GM12878 (cell line): Measurements from ENCODE around the gene LARGE1. TPM values are rescaled to one million over a fixed set of nuclear protein-coding genes. Genes with fewer than 3 reads are reported as not detected.

Source experiments
- ATAC-seq: fragments of 200-7000 bp; cut with Tn5 transposase; 3 replicates; pipeline ENCODE4 v1.9.1; 2020; ENCODE audit warnings: mild to moderate bottlenecking, moderate library complexity
- BruUV-seq: library from RNA; stranded (reverse); fragments of 400-500 nt; replicated peaks from 2 replicates; lab custom pipeline; 2021; lab: Mats Ljungman, UMichigan
- CTCF ChIA-PET: fragments of 300-600 bp; sonication (Branson Sonifier 250); formaldehyde crosslinking; extraction: SDS; loops from one replicate; lab custom pipeline; 2021; ENCODE audit warnings: inconsistent platforms; lab: Yijun Ruan, JAX
- POLR2A ChIA-PET: fragments of 350-600 bp; formaldehyde crosslinking; extraction: SDS; loops from one replicate; lab custom pipeline; 2021; ENCODE audit warnings: inconsistent platforms; lab: Charles Lee
- RAD21 ChIA-PET: fragments of 300-600 bp; sonication (Branson Sonifier 250); formaldehyde crosslinking; loops from one replicate; lab custom pipeline; 2023; ENCODE audit warnings: antibody characterized with exemption; ENCODE audit not compliant: unreplicated experiment; lab: Charles Lee
- SMC1A ChIA-PET: fragments of 300-600 bp; sonication (Branson Sonifier 250); formaldehyde crosslinking; loops from one replicate; lab custom pipeline; 2023; ENCODE audit not compliant: unreplicated experiment, uncharacterized antibody; lab: Charles Lee
- DNase-seq: peaks from one replicate; pipeline ENCODE4 v3.0.0-alpha.2; 2011; ENCODE audit warnings: low read depth, low spot score
- FAIRE-seq: peaks from 3 replicates; lab custom pipeline; 2011; peaks lifted over from hg19 to GRCh38; lab: Jason Lieb, UNC
- H2AFZ ChIP-seq: 2 replicates; pipeline ENCODE4 v1.6.0; 2011; ENCODE audit warnings: low read depth, low read length, control low read depth; ENCODE audit not compliant: control insufficient read depth
- H3K27ac ChIP-seq: 2 replicates; pipeline ENCODE4 v1.5.1; 2011; ENCODE audit warnings: control low read depth; ENCODE audit not compliant: control insufficient read depth, insufficient read depth
- H3K27me3 ChIP-seq, 2 experiments: replicated peaks in 1 of 2; 2 replicates each; pipeline versions ENCODE4 v1.6.0 to v1.6.1; 2011; ENCODE audit warnings: low read length in 1 of 2; ENCODE audit not compliant: control insufficient read depth in 2 of 2, insufficient read depth in 2 of 2
- H3K36me3 ChIP-seq, 2 experiments: 2 replicates each; pipeline ENCODE4 v1.5.1; 2011; ENCODE audit warnings: low read length in 1 of 2; ENCODE audit not compliant: control insufficient read depth in 2 of 2, insufficient read depth in 2 of 2
- H3K4me1 ChIP-seq: 2 replicates; pipeline ENCODE4 v1.6.1; 2011; ENCODE audit warnings: mild to moderate bottlenecking, low read length, moderate library complexity, mixed read lengths; ENCODE audit not compliant: control insufficient read depth, insufficient read depth
- H3K4me2 ChIP-seq: 2 replicates; pipeline ENCODE4 v1.6.0; 2011; ENCODE audit warnings: control low read depth; ENCODE audit not compliant: control insufficient read depth, insufficient read depth
- H3K4me3 ChIP-seq: fragments of 200-600 bp; sonication (generic); 2 replicates; pipeline ENCODE4 v1.5.1; 2016
- H3K79me2 ChIP-seq: 2 replicates; pipeline ENCODE4 v1.6.0; 2011; ENCODE audit warnings: low read length; ENCODE audit not compliant: control insufficient read depth, insufficient read depth
- H3K9ac ChIP-seq: 2 replicates; pipeline ENCODE4 v1.8.0; 2011; ENCODE audit warnings: low read length, control low read depth, mixed read lengths; ENCODE audit not compliant: control insufficient read depth, insufficient read depth
- H3K9me3 ChIP-seq: replicated peaks from 3 replicates; pipeline ENCODE4 v1.5.1; 2011; ENCODE audit warnings: mild to moderate bottlenecking, low read length; ENCODE audit not compliant: control insufficient read depth, insufficient read depth
- H4K20me1 ChIP-seq: 2 replicates; pipeline ENCODE4 v1.6.0; 2011; ENCODE audit not compliant: control insufficient read depth, insufficient read depth
- CBX5 ChIP-seq: sonication (generic); IDR thresholded peaks from 2 replicates; pipeline ENCODE4 v1.6.1; 2016; ENCODE audit warnings: low read depth, moderate library complexity, mild to moderate bottlenecking, inconsistent platforms
- EED ChIP-seq: sonication (generic); IDR thresholded peaks from 2 replicates; pipeline ENCODE4 v1.6.1; 2016; ENCODE audit warnings: antibody characterized with exemption, low read depth
- JUND ChIP-seq: IDR thresholded peaks from 2 replicates; pipeline ENCODE4 v1.6.1; 2012; ENCODE audit warnings: low read depth, mild to moderate bottlenecking, low read length, improper control_type of control experiment, moderate library complexity
- MEF2A ChIP-seq: IDR thresholded peaks from 2 replicates; pipeline ENCODE4 v1.6.1; 2011; ENCODE audit warnings: low read depth, mild to moderate bottlenecking, low read length, moderate library complexity; ENCODE audit not compliant: insufficient read depth
- NR2F1 ChIP-seq: fragments of 450-650 bp; conservative IDR thresholded peaks from 2 replicates; pipeline ENCODE4 v1.6.1; 2017; ENCODE audit warnings: mild to moderate bottlenecking
- RCOR1 ChIP-seq: conservative IDR thresholded peaks from 2 replicates; pipeline ENCODE4 v1.6.1; 2012; ENCODE audit warnings: low read depth, low read length, improper control_type of control experiment
- WGBS: methylation state at CpG from one replicate; pipeline ENCODE4 v1.1.6; 2016; ENCODE audit warnings: low lambda C conversion rate; ENCODE audit not compliant: insufficient replicate concordance, insufficient coverage; ENCODE audit errors: missing lambda C conversion rate; 5-methylcytosine and 5-hydroxymethylcytosine counted together
- in situ Hi-C: fragments of 300-500 bp; cut with MboI; formaldehyde crosslinking; loops from 9 replicates; pipeline ENCODE4 v1.14.3; 2018; ENCODE audit warnings: mixed read lengths
- intact Hi-C: fragments of 100-400 bp; cut with micrococcal nuclease; formaldehyde crosslinking; loops from one replicate; pipeline ENCODE4 v1.14.2; 2022; ENCODE audit not compliant: unreplicated experiment
- polyA plus RNA-seq, 11 experiments: library from polyadenylated mRNA; depleted of rRNA in 4 of 11; unstranded in 6 of 11; stranded (reverse) in 5 of 11; fragments of >200 nt; fragmentation: Nextera tagmentation in 4 of 11; fragmentation: Illumina TruSeq in 1 of 11; extraction: Ambion mirVana in 4 of 11; extraction: Trizol in 1 of 11; gene quantifications; 1 replicate in 1 of 11; 2 replicates in 10 of 11; pipeline versions ENCODE4 v1.2.1 to v1.2.3, GENCODE V29; 2011 to 2016; ENCODE audit warnings: inconsistent platforms in 2 of 11, missing spikeins in 2 of 11, low read depth in 1 of 11
- total RNA-seq, 4 experiments: library from RNA; depleted of rRNA in 3 of 4; stranded (reverse); fragments of >200 nt in 3 of 4; fragmentation: Illumina TruSeq in 1 of 4; extraction: Trizol in 1 of 4; gene quantifications; 2 replicates each; pipeline versions ENCODE4 v1.2.1 to v1.2.3, GENCODE V29; 2013 to 2021
- TF ChIP-seq, protein P1 (sequence below): IDR thresholded peaks from 2 replicates; pipeline ENCODE4 v1.6.1; 2011; ENCODE audit warnings: borderline replicate concordance, low read depth, mild to moderate bottlenecking, moderate library complexity, low read length; ENCODE audit not compliant: insufficient read depth, poor library complexity, severe bottlenecking
- TF ChIP-seq, protein P2 (sequence below): fragments of 450-650 bp; IDR thresholded peaks from 2 replicates; pipeline ENCODE4 v1.6.1; 2017; ENCODE audit warnings: low read depth, mild to moderate bottlenecking, moderate library complexity
- TF ChIP-seq, protein P3 (sequence below): fragments of 150-350 bp; IDR thresholded peaks from 2 replicates; pipeline ENCODE4 v1.6.1; 2016; ENCODE audit warnings: low read depth, low read length

Gene LARGE1
- total and polyA plus RNA-seq, 10 of the 15 experiments (the other 5 are each of a cell fraction or from before 2014, with no cell fraction given): 3.2 to 41.4 (median 17.3) TPM

DNA sequence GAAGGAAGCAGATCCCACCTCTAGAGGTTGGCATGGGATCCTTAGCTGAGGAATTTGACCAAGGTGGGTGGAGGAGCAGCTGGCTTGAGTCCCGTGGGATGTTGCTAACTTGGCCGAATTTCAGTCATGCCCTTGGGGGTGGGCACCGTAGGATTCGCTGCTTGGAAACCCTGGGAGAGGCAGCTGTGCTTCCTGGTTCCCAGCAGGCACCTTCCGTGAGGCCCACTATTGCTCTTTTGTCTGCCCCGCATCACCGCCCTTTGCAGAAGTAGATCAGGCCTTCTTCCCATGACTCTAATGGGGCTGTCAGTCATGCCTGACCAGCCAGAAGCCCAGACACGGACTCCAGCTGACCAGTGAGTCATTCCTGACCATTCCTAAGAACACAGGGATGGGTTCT is 569.8 kb downstream of the LARGE1 start:
- Histone ChIP-seq H3K27ac (no peak overlapping the region), H2AFZ (no peak overlapping the region), H3K4me3 (no peak overlapping the region), H3K4me1 (no peaks in the 10 kb centered on the region), H3K27me3 (no peaks in the 10 kb centered on the region), H3K79me2 (no peaks in the 10 kb centered on the region), H3K36me3 (no peaks in the 10 kb centered on the region), H4K20me1 (no peaks in the 10 kb centered on the region), H3K9ac (no peak overlapping the region), H3K4me2 (no peak overlapping the region), H3K9me3 (no peaks in the 10 kb centered on the region; the same call in 1 of the 3 replicates)
- ChIA-PET RAD21 (no interaction called here), SMC1A (no interaction called here), POLR2A (no interaction called here), CTCF (interaction anchor here (0.7 kb wide), 1 partner anchor 762 kb away, joined by 3 read pairs; no protein-coding TSS in a partner anchor)
- no TSS peak for BruUV-seq
- DNase-seq (no peak), ATAC-seq (no peak), FAIRE-seq (no peak)
- TF ChIP-seq RCOR1 (no peak), NR2F1 (no peak)
- intact Hi-C loops (no loop called here), in situ Hi-C loops (no loop called here)
- 89% methylated on average over 8 of the region's 8 CpGs for WGBS

DNA sequence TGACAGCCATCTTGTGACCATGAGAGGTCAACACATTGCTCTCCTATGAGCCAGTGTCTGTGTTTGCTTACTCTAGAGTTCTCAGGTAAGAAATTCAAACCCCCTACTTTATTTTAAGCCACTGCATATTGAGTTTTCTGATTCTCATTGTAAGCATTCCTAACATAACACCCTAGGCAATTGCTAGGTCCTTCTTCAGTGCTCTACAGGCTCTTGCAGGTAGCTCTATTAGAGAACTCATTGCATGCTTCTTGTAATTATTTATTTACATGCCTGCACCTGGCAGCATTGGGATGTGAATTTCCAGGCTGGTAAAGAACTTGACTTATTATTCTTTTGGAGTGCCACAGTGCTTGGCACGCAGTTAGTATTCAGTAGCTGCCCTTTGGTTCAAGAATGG is 573.3 kb downstream of the LARGE1 start:
- no peaks in the 10 kb centered on the region for H3K79me2 ChIP-seq
- DNase-seq: no peak
- no peak overlapping the region for H3K4me2 ChIP-seq
- ChIA-PET SMC1A (interaction anchor here (0.8 kb wide), 1 partner anchor 36 kb away, joined by 3 read pairs; no protein-coding TSS in a partner anchor), RAD21 (no interaction called here), CTCF (no interaction called here), POLR2A (interaction anchor here (0.5 kb wide), 1 partner anchor 389 kb away, joined by 3 read pairs; no protein-coding TSS in a partner anchor)
- ATAC-seq: no peak
- H3K27me3 ChIP-seq: no peaks in the 10 kb centered on the region
- FAIRE-seq: no peak
- H3K9me3 ChIP-seq: no peaks in the 10 kb centered on the region; the same call in 1 of the 3 replicates
- 100% methylated on average over 1 of the region's 1 CpG for WGBS
- BruUV-seq: no TSS peak
- H3K36me3 ChIP-seq: no peaks in the 10 kb centered on the region
- in situ Hi-C loops: no loop called here
- H3K4me3 ChIP-seq: no peak overlapping the region
- no peaks in the 10 kb centered on the region for H4K20me1 ChIP-seq
- H2AFZ ChIP-seq: no peak overlapping the region
- H3K27ac ChIP-seq: no peak overlapping the region
- H3K9ac ChIP-seq: no peak overlapping the region
- intact Hi-C loops: no loop called here
- H3K4me1 ChIP-seq: no peaks in the 10 kb centered on the region
- TF ChIP-seq EED (no peak), MEF2A (no peak), JUND (no peak), CBX5 (no peak)
- TF ChIP-seq, protein P1, sequence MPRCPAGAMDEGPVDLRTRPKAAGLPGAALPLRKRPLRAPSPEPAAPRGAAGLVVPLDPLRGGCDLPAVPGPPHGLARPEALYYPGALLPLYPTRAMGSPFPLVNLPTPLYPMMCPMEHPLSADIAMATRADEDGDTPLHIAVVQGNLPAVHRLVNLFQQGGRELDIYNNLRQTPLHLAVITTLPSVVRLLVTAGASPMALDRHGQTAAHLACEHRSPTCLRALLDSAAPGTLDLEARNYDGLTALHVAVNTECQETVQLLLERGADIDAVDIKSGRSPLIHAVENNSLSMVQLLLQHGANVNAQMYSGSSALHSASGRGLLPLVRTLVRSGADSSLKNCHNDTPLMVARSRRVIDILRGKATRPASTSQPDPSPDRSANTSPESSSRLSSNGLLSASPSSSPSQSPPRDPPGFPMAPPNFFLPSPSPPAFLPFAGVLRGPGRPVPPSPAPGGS: no peak
- TF ChIP-seq, protein P2, sequence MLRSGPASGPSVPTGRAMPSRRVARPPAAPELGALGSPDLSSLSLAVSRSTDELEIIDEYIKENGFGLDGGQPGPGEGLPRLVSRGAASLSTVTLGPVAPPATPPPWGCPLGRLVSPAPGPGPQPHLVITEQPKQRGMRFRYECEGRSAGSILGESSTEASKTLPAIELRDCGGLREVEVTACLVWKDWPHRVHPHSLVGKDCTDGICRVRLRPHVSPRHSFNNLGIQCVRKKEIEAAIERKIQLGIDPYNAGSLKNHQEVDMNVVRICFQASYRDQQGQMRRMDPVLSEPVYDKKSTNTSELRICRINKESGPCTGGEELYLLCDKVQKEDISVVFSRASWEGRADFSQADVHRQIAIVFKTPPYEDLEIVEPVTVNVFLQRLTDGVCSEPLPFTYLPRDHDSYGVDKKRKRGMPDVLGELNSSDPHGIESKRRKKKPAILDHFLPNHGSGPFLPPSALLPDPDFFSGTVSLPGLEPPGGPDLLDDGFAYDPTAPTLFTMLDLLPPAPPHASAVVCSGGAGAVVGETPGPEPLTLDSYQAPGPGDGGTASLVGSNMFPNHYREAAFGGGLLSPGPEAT: no peak
- TF ChIP-seq, protein P3, sequence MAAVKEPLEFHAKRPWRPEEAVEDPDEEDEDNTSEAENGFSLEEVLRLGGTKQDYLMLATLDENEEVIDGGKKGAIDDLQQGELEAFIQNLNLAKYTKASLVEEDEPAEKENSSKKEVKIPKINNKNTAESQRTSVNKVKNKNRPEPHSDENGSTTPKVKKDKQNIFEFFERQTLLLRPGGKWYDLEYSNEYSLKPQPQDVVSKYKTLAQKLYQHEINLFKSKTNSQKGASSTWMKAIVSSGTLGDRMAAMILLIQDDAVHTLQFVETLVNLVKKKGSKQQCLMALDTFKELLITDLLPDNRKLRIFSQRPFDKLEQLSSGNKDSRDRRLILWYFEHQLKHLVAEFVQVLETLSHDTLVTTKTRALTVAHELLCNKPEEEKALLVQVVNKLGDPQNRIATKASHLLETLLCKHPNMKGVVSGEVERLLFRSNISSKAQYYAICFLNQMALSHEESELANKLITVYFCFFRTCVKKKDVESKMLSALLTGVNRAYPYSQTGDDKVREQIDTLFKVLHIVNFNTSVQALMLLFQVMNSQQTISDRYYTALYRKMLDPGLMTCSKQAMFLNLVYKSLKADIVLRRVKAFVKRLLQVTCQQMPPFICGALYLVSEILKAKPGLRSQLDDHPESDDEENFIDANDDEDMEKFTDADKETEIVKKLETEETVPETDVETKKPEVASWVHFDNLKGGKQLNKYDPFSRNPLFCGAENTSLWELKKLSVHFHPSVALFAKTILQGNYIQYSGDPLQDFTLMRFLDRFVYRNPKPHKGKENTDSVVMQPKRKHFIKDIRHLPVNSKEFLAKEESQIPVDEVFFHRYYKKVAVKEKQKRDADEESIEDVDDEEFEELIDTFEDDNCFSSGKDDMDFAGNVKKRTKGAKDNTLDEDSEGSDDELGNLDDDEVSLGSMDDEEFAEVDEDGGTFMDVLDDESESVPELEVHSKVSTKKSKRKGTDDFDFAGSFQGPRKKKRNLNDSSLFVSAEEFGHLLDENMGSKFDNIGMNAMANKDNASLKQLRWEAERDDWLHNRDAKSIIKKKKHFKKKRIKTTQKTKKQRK: no peak
